Brain microvascular endothelial cell (primary cell): ENCODE data around the gene FUS.

Source experiments
- DNase-seq: peaks from one replicate; pipeline ENCODE4 v3.0.0-alpha.2; 2020
- H3K27ac ChIP-seq: fragments of 250-450 bp; sonication (Bioruptor Pico); 2 replicates; pipeline ENCODE4 v1.5.1; 2020; ENCODE audit warnings: mild to moderate bottlenecking, moderate library complexity
- H3K27me3 ChIP-seq: fragments of 250-450 bp; sonication (Bioruptor Pico); replicated peaks from 2 replicates; pipeline ENCODE4 v1.5.1; 2020; ENCODE audit warnings: mild to moderate bottlenecking
- H3K36me3 ChIP-seq: fragments of 250-450 bp; sonication (Bioruptor Pico); replicated peaks from 2 replicates; pipeline ENCODE4 v1.5.1; 2020; ENCODE audit warnings: mild to moderate bottlenecking
- H3K4me3 ChIP-seq: 2 replicates; pipeline ENCODE4 v1.5.1; 2011; ENCODE audit warnings: low read depth, mild to moderate bottlenecking, control low read depth, low read length, moderate library complexity
- in situ Hi-C: cut with HindIII; loops from 2 replicates; pipeline ENCODE4 v1.10.0; 2017; ENCODE audit warnings: low sequenced_read_pairs, low pct_ligation_motif_present
- TF ChIP-seq, protein P1 (sequence below): IDR thresholded peaks from 2 replicates; pipeline ENCODE4 v1.5.1; 2011; ENCODE audit warnings: low read depth, mild to moderate bottlenecking, moderate library complexity, low read length, control low read depth, inconsistent platforms; ENCODE audit errors: missing control alignments

FUS gene

DNA sequence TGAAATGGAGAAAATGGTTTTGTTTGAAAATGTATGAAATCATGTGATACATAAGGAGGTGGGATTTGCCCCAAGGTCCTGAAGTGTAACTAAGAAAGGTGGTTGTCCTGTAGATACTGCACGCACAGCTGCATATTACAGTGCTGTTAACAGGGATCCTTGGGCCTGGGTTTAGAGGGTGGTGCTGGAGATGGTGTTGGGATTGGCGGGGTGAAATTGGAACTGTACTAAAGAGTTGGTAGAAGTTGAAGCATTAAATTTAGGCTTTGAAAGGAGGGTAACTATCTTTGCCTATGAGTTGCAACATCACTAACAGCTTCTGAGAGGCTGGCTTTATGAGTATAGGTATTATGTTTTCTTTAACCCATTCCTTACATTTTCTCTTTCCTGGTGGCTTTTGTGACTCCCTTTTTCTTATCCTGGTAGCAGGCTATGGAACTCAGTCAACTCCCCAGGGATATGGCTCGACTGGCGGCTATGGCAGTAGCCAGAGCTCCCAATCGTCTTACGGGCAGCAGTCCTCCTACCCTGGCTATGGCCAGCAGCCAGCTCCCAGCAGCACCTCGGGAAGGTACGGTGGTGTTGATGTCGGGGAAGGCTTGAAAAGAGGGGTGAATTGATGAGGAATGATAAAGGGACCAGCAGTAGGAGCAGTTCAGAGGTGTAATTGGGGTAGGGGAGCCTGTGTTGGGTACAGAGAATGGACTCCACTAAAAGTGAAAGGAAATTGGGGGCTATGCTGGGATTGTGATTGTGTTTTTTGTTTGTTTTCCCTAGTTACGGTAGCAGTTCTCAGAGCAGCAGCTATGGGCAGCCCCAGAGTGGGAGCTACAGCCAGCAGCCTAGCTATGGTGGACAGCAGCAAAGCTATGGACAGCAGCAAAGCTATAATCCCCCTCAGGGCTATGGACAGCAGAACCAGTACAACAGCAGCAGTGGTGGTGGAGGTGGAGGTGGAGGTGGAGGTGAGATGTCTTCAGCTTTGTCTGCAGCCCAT, 3.8 kb downstream of the FUS start:
- in situ Hi-C loops, result loop anchor here (25.0 kb wide), 1 partner anchor 279 kb away; the partner anchor contains the start of genes ARMC5 and TGFB1I1
- peaks cover 70% of the 10 kb centered on the region for H3K36me3 ChIP-seq
- H3K27ac ChIP-seq, result no peak overlapping the region
- TF ChIP-seq, protein P1, sequence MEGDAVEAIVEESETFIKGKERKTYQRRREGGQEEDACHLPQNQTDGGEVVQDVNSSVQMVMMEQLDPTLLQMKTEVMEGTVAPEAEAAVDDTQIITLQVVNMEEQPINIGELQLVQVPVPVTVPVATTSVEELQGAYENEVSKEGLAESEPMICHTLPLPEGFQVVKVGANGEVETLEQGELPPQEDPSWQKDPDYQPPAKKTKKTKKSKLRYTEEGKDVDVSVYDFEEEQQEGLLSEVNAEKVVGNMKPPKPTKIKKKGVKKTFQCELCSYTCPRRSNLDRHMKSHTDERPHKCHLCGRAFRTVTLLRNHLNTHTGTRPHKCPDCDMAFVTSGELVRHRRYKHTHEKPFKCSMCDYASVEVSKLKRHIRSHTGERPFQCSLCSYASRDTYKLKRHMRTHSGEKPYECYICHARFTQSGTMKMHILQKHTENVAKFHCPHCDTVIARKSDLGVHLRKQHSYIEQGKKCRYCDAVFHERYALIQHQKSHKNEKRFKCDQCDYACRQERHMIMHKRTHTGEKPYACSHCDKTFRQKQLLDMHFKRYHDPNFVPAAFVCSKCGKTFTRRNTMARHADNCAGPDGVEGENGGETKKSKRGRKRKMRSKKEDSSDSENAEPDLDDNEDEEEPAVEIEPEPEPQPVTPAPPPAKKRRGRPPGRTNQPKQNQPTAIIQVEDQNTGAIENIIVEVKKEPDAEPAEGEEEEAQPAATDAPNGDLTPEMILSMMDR, result no peak
- no peak for DNase-seq
- no peaks in the 10 kb centered on the region for H3K27me3 ChIP-seq
- no peak overlapping the region for H3K4me3 ChIP-seq

DNA sequence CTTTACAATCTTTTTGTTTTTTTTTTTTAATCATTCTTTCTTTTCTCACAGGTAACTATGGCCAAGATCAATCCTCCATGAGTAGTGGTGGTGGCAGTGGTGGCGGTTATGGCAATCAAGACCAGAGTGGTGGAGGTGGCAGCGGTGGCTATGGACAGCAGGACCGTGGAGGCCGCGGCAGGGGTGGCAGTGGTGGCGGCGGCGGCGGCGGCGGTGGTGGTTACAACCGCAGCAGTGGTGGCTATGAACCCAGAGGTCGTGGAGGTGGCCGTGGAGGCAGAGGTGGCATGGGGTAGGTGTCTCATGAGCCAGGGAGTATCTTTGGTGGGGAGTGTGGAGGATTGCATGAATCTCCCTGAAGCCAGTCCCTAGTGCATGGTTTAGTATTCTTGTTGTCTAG, 4.9 kb downstream of the FUS start:
- Histone ChIP-seq H3K27ac (no peak overlapping the region), H3K27me3 (no peaks in the 10 kb centered on the region), H3K36me3 (peaks cover 82% of the 10 kb centered on the region), H3K4me3 (no peak overlapping the region)
- DNase-seq, result no peak
- TF ChIP-seq, protein P1, result no peak
- in situ Hi-C loops, result loop anchor here (25.0 kb wide), 1 partner anchor 277 kb away; the partner anchor contains the start of genes ARMC5 and TGFB1I1

DNA sequence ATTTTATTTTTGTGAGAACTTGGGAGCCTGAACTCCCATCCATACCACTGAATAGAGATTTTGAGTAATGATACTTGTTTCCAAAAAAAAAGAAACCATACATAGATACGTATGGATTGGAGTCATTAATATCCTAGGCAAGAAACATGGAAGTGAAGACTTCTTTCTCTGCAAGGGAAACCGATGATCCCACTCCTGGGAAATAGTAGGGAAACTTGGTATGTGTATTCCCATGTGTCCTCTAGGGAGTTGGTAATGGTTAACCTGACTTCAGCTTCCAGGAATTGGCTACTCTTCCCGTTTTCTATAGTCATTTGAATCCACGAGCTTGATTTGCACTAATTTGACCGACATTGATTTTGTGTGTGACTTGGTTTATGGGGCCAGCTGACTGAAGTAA, 5.4 kb downstream of the FUS start:
- DNase-seq, result no peak
- H3K36me3 ChIP-seq, result peaks cover 86% of the 10 kb centered on the region
- H3K27ac ChIP-seq, result no peak overlapping the region
- H3K4me3 ChIP-seq, result no peak overlapping the region
- no peaks in the 10 kb centered on the region for H3K27me3 ChIP-seq
- in situ Hi-C loops, result loop anchor here (25.0 kb wide), 1 partner anchor 277 kb away; the partner anchor contains the start of genes ARMC5 and TGFB1I1
- TF ChIP-seq, protein P1, result no peak

DNA sequence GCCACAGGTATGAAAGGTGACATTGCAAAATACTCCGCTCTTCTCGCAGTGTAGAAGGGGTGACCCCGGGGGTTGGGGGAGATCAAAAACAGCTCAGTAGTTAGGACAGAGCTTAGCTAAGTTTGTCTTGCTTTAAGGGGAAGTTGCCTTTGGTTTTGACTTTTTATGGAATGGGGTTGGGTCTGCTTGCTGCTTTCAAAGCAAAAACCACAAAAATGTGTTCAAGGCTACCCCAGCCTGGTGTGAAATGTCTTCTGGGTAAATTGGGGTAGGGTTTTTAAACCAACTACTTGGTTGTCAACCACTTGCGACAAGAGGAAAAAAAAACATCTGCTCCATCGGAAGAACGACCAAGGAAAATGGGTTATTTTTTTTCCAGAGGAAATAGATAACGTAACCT, 6.2 kb downstream of the FUS start:
- Histone ChIP-seq H3K36me3 (peaks cover 91% of the 10 kb centered on the region), H3K27me3 (no peaks in the 10 kb centered on the region), H3K27ac (no peak overlapping the region), H3K4me3 (no peak overlapping the region)
- no peak for DNase-seq
- in situ Hi-C loops, result loop anchor here (25.0 kb wide), 1 partner anchor 276 kb away; the partner anchor contains the start of genes ARMC5 and TGFB1I1
- TF ChIP-seq, protein P1, result no peak

DNA sequence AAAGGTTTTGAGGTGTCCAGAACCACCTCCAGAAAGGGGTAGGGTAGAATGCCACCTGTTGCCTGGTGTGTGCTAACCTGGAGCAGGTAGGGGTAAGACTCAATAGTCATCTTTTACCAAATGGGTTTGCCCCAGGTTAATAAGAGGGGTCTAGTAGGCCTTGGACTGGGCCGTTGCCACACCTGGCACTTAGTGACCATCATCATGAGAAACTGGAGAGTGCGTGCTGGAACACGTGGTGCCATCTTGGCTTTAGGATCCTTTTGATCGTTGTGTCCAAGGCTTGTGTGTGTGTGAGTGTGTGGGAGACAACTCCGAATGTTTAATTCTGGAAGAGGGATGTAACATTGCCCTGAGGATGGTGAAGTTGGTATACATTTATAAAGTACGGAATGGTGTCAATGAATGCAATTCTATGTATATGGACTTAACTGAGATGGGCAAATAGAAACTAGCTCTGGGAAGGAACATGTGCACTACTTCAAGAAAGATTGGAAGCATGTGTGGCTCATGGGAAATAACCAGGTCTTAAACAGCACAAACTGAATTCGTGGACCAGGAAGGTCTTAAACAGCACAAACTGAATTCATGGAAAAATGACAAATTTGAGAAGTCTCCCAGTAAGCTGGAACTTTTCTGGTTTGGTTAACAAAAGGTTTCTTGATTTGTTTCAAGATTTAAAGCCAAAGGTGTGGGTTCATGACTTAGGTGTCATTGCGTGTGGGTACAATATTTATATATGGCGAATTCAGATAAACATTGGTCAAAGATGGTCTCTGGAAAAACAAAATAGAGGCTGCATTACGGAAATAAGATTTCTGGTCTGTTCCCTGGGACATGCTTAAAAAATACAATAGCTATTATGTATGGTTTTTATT, 7.2 kb downstream of the FUS start:
- no peak overlapping the region for H3K4me3 ChIP-seq
- in situ Hi-C loops, result loop anchor here (25.0 kb wide), 1 partner anchor 275 kb away; the partner anchor contains the start of genes ARMC5 and TGFB1I1
- H3K27me3 ChIP-seq, result no peaks in the 10 kb centered on the region
- H3K27ac ChIP-seq, result no peak overlapping the region
- TF ChIP-seq, protein P1, result no peak
- DNase-seq, result no peak
- H3K36me3 ChIP-seq, result peaks cover 94% of the 10 kb centered on the region
